OCI-LY3 (cell line): ENCODE results near the gene RAB6A.
"Not testable (repeated sequence)": the region's sequence is repeated elsewhere in the genome, so short reads cannot be mapped to it uniquely, and the experiment has no call there.

ENCODE experiments used
- H2AFZ ChIP-seq: fragments of 200-600, 300-600 bp; shearing (Covaris generic); 2 replicates; pipeline ENCODE4 v1.6.0; 2014; ENCODE audit warnings: antibody characterized with exemption, low read depth, low read length
- H3K27ac ChIP-seq: fragments of 200-600, 300-600 bp; sonication (generic); 2 replicates; pipeline ENCODE4 v1.5.1; 2014; ENCODE audit warnings: mild to moderate bottlenecking, low read length, moderate library complexity, mixed read lengths
- H3K27me3 ChIP-seq: fragments of 200-600, 300-600 bp; sonication (generic); 2 replicates; pipeline ENCODE4 v1.6.1; 2014; ENCODE audit warnings: low read depth, low read length, mixed read lengths
- H3K36me3 ChIP-seq: fragments of 200-600, 300-600 bp; sonication (generic); replicated peaks from 2 replicates; pipeline ENCODE3; 2014; ENCODE audit warnings: low read depth, low read length, mixed read lengths
- H3K4me1 ChIP-seq: fragments of 300-600, 200-600 bp; sonication (generic); 2 replicates; pipeline ENCODE4 v1.6.1; 2014; ENCODE audit warnings: low read length, mixed read lengths
- H3K4me2 ChIP-seq: fragments of 200-600, 300-600 bp; sonication (generic); 2 replicates; pipeline ENCODE4 v1.6.1; 2014; ENCODE audit warnings: low read length, mixed read lengths
- H3K4me3 ChIP-seq: fragments of 300-600, 200-600 bp; sonication (generic); 2 replicates; pipeline ENCODE4 v1.5.1; 2014; ENCODE audit warnings: antibody characterized with exemption, mild to moderate bottlenecking, low read length, moderate library complexity
- H3K79me2 ChIP-seq: fragments of 300-600, 200-600 bp; shearing (Covaris generic); 2 replicates; pipeline ENCODE4 v1.6.1; 2014; ENCODE audit warnings: mild to moderate bottlenecking, low read length, mixed read lengths
- H3K9ac ChIP-seq: fragments of 300-600, 200-600 bp; shearing (Covaris generic); 2 replicates; pipeline ENCODE4 v1.6.0; 2014; ENCODE audit warnings: mild to moderate bottlenecking, low read length, moderate library complexity
- H3K9me3 ChIP-seq: fragments of 200-600, 300-600 bp; shearing (Covaris generic); 2 replicates; pipeline ENCODE4 v1.6.1; 2014; ENCODE audit warnings: low read length, mixed read lengths; ENCODE audit not compliant: insufficient read depth
- H4K20me1 ChIP-seq: fragments of 200-600, 300-600 bp; sonication (generic); 2 replicates; pipeline ENCODE4 v1.6.1; 2016; ENCODE audit warnings: low read length, mixed read lengths; ENCODE audit not compliant: insufficient read depth
- EZH2phosphoT487 ChIP-seq: fragments of 200-600 bp; shearing (Covaris generic); IDR thresholded peaks from 2 replicates; pipeline ENCODE4 v1.6.1; 2018; ENCODE audit warnings: antibody characterized with exemption, mixed run types, low read depth
- TF ChIP-seq, protein P1 (sequence below): fragments of 200-600, 300-600 bp; sonication (generic); IDR thresholded peaks from 2 replicates; pipeline ENCODE4 v1.5.1; 2014; ENCODE audit warnings: antibody characterized with exemption, low read length, low read depth

Gene RAB6A

DNA sequence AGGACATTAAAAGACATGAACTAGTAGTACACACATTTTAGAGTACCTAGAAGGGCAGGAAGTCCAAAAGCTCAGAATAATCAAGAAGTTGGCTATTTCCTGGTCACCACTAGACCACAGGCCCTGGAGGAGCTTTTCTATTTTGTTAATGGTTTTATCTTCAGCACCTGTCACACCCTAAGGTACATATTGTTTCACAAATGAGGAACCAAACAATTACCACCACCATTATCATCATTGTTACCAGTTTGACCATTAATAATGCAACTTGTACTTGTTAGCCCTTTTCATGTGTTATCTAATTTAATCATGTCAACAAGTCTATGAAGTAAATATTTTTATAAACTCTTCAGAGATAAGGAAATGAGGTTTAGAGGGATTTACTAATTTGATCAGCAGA lies 31.7 kb upstream of the RAB6A start:
- no peak overlapping the region for H2AFZ ChIP-seq
- TF ChIP-seq EZH2phosphoT487: no peak
- TF ChIP-seq, protein P1, sequence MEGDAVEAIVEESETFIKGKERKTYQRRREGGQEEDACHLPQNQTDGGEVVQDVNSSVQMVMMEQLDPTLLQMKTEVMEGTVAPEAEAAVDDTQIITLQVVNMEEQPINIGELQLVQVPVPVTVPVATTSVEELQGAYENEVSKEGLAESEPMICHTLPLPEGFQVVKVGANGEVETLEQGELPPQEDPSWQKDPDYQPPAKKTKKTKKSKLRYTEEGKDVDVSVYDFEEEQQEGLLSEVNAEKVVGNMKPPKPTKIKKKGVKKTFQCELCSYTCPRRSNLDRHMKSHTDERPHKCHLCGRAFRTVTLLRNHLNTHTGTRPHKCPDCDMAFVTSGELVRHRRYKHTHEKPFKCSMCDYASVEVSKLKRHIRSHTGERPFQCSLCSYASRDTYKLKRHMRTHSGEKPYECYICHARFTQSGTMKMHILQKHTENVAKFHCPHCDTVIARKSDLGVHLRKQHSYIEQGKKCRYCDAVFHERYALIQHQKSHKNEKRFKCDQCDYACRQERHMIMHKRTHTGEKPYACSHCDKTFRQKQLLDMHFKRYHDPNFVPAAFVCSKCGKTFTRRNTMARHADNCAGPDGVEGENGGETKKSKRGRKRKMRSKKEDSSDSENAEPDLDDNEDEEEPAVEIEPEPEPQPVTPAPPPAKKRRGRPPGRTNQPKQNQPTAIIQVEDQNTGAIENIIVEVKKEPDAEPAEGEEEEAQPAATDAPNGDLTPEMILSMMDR: no peak
- no peak overlapping the region for H3K4me2 ChIP-seq
- H3K9ac ChIP-seq: no peak overlapping the region
- no peak overlapping the region for H3K4me3 ChIP-seq
- H3K4me1 ChIP-seq: peaks cover 7% of the 10 kb centered on the region
- H3K36me3 ChIP-seq: peaks cover 6% of the 10 kb centered on the region
- H4K20me1 ChIP-seq: no peaks in the 10 kb centered on the region
- H3K9me3 ChIP-seq: no peaks in the 10 kb centered on the region
- no peak overlapping the region for H3K27ac ChIP-seq
- H3K79me2 ChIP-seq: peaks cover 24% of the 10 kb centered on the region
- no peaks in the 10 kb centered on the region for H3K27me3 ChIP-seq

DNA sequence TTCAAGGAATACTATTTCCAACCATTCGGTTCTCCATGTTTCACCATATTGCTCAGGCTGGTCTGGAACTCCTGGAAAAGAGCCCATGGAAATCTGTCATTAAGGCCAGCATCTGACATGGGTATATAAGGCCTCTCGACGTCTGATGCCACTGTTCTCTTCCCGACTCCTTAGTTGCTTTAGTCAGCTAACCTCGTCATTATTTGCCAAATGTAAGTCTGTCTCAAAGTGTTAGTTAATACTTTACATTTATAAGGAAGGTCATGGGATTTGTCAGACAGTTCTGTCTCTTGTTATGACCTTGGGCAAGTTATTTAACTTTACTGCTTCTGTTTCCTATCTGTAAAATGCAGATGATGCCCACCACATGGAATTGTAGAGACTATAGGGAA lies 28.4 kb upstream of the RAB6A start:
- Histone ChIP-seq H3K79me2 (peaks cover 24% of the 10 kb centered on the region), H3K27ac (no peak overlapping the region), H3K9me3 (no peaks in the 10 kb centered on the region), H4K20me1 (no peaks in the 10 kb centered on the region), H3K9ac (no peak overlapping the region), H2AFZ (no peak overlapping the region), H3K4me3 (peak overlapping the region; percentile 88), H3K4me1 (peaks cover 16% of the 10 kb centered on the region), H3K36me3 (peaks cover 4% of the 10 kb centered on the region), H3K27me3 (no peaks in the 10 kb centered on the region), H3K4me2 (peak overlapping the region; percentile 87)
- TF ChIP-seq EZH2phosphoT487: no peak
- TF ChIP-seq, protein P1: no peak

DNA sequence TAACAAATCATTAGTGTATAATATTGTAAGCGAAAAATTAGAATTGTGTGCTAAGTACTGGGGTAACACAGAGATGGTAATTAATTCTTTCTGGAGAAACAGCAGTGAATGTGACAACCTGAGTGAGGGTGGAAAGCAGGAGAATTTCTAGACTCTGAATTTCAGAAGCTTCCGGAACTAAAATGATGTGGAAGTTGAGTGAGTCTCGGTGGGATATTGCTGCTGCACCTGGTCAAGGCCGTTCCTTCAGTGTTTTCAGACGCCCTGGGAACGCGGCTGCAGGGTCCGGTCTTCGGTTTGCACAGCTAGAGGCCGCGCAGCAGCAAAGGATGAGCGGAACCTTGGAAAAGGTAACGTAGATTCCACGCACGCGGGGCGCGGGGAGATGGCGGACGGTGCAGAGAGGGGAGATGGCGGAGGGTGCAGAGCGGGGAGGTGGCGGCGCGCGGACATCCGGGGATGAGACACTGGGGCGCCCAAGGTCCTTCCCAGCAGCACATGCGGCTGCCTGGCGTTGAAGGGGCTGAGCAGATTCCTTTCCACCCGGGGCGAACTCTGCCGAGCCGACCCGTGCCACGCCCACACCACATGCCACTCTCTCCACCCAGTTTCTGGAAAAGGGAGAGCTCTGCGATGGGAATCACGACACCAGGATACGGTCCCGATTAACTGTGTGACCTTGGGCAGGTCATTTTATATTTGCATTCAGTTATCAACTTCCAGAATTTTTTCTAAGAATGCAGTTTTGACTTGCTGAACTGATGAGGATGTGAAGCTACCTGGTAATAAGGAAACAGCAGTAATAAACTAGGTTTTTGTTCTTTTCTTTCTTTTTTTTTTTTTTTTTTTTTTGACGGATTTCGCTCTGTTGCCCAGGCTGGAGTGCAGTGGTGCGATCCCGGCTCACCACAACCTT lies 27.0 kb upstream of the RAB6A start, which contains the start of gene MRPL48:
MRPL48 (plus strand) TSS at position 232 of the 916 bp plus-strand sequence; CDS start at position 330, 98 bp downstream.
- Histone ChIP-seq H3K27ac (peak within 1 kb of the TSS; percentile 89), H3K4me2 (peak within 1 kb of the TSS; percentile 98), H3K36me3 (peaks cover 4% of the 10 kb centered on the region), H3K9ac (peak within 1 kb of the TSS; percentile 91), H2AFZ (peak within 1 kb of the TSS; percentile 99), H3K9me3 (no peaks in the 10 kb centered on the region), H3K4me3 (peak within 1 kb of the TSS; percentile 88), H3K4me1 (peaks cover 16% of the 10 kb centered on the region), H3K27me3 (no peaks in the 10 kb centered on the region), H3K79me2 (peaks cover 19% of the 10 kb centered on the region), H4K20me1 (no peaks in the 10 kb centered on the region)
- TF ChIP-seq, protein P1: no peak
- no peak for TF ChIP-seq EZH2phosphoT487

DNA sequence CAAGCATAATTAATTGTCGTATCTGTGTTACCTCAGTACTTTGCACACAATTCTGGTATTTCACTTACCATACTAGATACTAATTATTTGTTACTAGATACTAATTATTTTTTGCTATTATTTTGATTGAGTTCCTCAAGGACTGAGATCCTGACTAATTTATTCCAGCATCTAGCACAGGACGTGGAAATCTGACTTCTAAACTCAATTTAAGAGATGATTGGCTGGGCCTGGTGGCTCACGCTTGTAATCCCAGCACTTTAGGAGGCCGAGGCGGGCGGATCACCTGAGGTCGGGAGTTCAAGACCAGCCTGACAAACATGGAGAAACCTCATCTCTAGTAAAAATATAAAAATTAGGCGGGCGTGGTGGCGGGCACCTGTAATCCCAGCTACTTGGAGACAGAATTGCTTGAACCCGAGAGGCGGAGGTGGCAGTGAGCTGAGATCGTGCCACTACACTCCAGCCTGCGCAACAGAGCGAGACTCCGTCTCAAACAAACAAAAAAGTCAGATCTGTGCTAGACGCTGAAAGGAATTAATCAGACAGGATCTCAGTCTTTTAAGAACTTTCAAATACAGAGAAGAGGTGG lies 26.3 kb upstream of the RAB6A start:
- TF ChIP-seq, protein P1: no peak
- no peak for TF ChIP-seq EZH2phosphoT487
- H3K27me3 ChIP-seq: no peaks in the 10 kb centered on the region
- H3K4me3 ChIP-seq: peak overlapping the region; percentile 88

DNA sequence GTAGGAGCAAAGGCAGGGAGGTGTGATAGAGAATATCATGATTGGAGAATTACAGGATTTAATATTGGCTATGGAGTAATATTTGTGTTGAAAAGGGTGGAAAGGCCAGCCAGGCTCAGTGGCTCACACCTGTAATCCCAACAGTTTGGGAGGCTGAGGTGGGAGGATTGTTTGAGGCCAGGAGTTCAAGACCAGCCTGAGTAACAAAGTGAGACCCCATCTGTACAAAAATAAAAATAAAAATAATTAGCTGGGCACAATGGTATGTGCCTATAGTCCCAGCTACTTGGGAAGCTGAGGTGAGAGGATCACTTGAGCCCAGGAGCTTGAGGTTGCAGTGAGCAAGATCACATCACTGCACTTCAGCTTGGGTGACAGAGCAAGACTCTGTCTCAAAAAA lies 24.6 kb upstream of the RAB6A start:
- not testable (repeated sequence) for H3K27me3 ChIP-seq, H3K36me3 ChIP-seq, H3K27ac ChIP-seq, H3K9ac ChIP-seq, H4K20me1 ChIP-seq, H3K4me3 ChIP-seq, H3K9me3 ChIP-seq, H3K4me2 ChIP-seq, H2AFZ ChIP-seq
- Histone ChIP-seq H3K79me2 (peaks cover 19% of the 10 kb centered on the region), H3K4me1 (peaks cover 16% of the 10 kb centered on the region)

More for the DNA sequence above, 26.3 kb upstream of the RAB6A start:
- no peaks in the 10 kb centered on the region for H3K9me3 ChIP-seq
- H2AFZ ChIP-seq: peak overlapping the region; percentile 99
- peaks cover 16% of the 10 kb centered on the region for H3K4me1 ChIP-seq
- H3K36me3 ChIP-seq: no peaks in the 10 kb centered on the region
- peaks cover 19% of the 10 kb centered on the region for H3K79me2 ChIP-seq
- peak overlapping the region; percentile 89 for H3K27ac ChIP-seq
- H4K20me1 ChIP-seq: no peaks in the 10 kb centered on the region
- peak overlapping the region; percentile 91 for H3K9ac ChIP-seq
- peak overlapping the region; percentile 98 for H3K4me2 ChIP-seq
